HL-60 (cell line): ENCODE data around the gene C21orf58.

Experiments used
- DNase-seq, 2 experiments: peaks; one replicate each; pipeline ENCODE4 v3.0.0-alpha.2; 2010 to 2020; ENCODE audit warnings: low read depth in 1 of 2, low spot score in 1 of 2
- H3K27ac ChIP-seq: fragments of 250-450 bp; sonication (Bioruptor Pico); replicated peaks from 2 replicates; pipeline ENCODE4 v1.5.1; 2020; ENCODE audit warnings: mild to moderate bottlenecking, moderate library complexity
- H3K27me3 ChIP-seq: fragments of 250-450 bp; sonication (Bioruptor Pico); 2 replicates; pipeline ENCODE4 v1.5.1; 2021; ENCODE audit warnings: mild to moderate bottlenecking, moderate library complexity; ENCODE audit not compliant: insufficient read depth, poor library complexity, severe bottlenecking
- H3K4me3 ChIP-seq: replicated peaks from 2 replicates; pipeline ENCODE4 v1.5.1; 2011; ENCODE audit warnings: mild to moderate bottlenecking, control low read depth, low read length; ENCODE audit not compliant: insufficient read depth
- CTCF ChIP-seq: IDR thresholded peaks from one replicate; pipeline ENCODE4 v1.5.1; 2011; ENCODE audit warnings: low read length, control low read depth, inconsistent platforms; ENCODE audit not compliant: insufficient read depth
- GABPA ChIP-seq: IDR thresholded peaks from 2 replicates; pipeline ENCODE4 v1.6.1; 2012; ENCODE audit warnings: low read depth
- POLR2AphosphoS5 ChIP-seq: IDR thresholded peaks from 2 replicates; pipeline ENCODE4 v1.6.1; 2012; ENCODE audit warnings: low read depth
- REST ChIP-seq: IDR thresholded peaks from 2 replicates; pipeline ENCODE4 v1.6.1; 2012; ENCODE audit warnings: low read depth; ENCODE audit not compliant: insufficient replicate concordance
- SPI1 ChIP-seq: IDR thresholded peaks from 2 replicates; pipeline ENCODE4 v1.6.1; 2012; ENCODE audit warnings: low read depth, mild to moderate bottlenecking, borderline replicate concordance

The C21orf58 gene

GRCh38 chr21:46357335-46357604, 33.6 kb upstream of the C21orf58 start:
- no peaks in the 10 kb centered on the region for H3K27me3 ChIP-seq
- DNase-seq, result no peak
- no peak overlapping the region for H3K4me3 ChIP-seq
- H3K27ac ChIP-seq, result no peak overlapping the region
- no peak for TF ChIP-seq GABPA

GRCh38 chr21:46356494-46357334, 33.0 kb upstream of the C21orf58 start:
- H3K27ac ChIP-seq, result no peak overlapping the region
- no peaks in the 10 kb centered on the region for H3K27me3 ChIP-seq
- DNase-seq, result no peak
- H3K4me3 ChIP-seq, result no peak overlapping the region
- TF ChIP-seq GABPA (no peak), CTCF (no peak), SPI1 (no peak), POLR2AphosphoS5 (no peak), REST (no peak)

- no peaks in the 10 kb centered on the region for H3K27me3 ChIP-seq
- H3K27ac ChIP-seq, result no peak overlapping the region
- DNase-seq, result no peak
- H3K4me3 ChIP-seq, result no peak overlapping the region
- TF ChIP-seq CTCF (no peak), SPI1 (no peak), POLR2AphosphoS5 (no peak), REST (no peak), GABPA (no peak)
Measured at GRCh38 chr21:46356005-46356338, 32.3 kb upstream of the C21orf58 start.

GRCh38 chr21:46355161-46356004, 31.7 kb upstream of the C21orf58 start:
- H3K4me3 ChIP-seq, result no peak overlapping the region
- no peak for TF ChIP-seq CTCF
- TF ChIP-seq POLR2AphosphoS5, result no peak
- no peak for TF ChIP-seq SPI1
- no peak for TF ChIP-seq GABPA
- TF ChIP-seq REST, result no peak
- H3K27me3 ChIP-seq, result no peaks in the 10 kb centered on the region
- no peak for DNase-seq
- no peak overlapping the region for H3K27ac ChIP-seq
